ENCODE data around the gene RGS12.

The RGS12 gene

DNA sequence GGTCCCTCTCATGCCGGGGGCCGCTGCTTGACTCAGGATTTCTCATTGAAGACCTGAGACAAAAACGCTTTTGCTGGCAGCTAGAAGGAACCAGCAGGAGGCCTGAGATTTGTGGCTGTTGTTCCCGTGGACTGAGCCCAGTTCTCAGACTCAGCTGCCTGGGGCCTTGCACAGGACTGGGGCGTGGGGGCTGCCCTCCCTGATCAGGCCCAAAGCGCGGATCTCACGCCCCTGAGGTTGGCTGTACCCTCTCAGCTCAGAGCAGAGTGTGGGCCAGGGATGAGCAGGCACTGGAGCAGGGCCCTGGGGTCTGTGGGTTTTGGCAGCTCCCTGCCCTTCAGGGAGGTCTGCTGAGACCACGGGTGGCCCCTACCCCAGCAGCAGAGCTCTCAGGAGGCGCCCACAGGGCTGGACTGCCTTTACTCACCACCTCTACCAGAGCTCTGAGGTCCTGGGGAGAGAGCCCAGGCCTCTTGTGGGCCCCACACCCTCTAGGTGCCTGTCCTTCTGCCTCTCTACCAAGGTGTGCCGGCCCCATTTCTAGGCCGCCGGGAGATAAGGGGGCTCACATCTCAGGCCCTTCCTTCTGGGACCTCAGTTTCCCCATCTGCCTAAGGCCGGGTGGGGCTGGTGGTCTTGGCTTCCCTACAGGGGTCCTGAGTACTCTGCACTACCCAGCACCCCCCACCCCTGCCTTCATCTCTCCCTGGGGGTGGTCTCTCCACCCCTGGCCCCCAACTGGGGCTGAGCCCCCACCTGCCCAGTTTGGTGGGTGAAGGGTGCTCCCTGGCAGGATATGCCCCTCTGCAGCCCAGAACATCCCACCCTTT is 38.3 kb upstream of the RGS12 start:
- DNase-seq (ENCODE audit: low read depth in 2 of 2) = no peak

DNA sequence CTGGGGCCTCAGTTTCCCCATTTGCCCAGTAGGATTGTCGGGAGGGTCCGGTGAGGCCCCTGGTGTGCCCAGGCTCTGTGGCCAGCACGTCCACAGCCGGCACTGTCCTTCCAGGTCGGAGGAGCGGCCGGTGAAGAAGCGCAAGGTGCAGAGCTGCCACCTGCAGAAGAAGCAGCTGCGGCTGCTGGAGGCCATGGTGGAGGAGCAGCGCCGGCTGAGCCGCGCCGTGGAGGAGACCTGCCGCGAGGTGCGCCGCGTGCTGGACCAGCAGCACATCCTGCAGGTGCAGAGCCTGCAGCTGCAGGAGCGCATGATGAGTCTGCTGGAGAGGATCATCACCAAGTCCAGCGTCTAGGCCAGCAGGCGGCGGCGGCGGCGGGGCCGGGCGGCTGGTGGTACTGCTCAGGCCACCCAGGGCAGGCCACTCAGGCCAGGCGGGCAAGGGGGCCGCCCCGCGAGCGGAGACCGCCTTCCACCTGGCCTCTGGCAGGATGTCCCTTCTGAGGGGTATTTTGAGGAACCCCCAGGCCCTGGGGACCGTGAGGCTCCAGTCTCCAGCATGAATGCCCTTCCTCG is 37.1 kb upstream of the RGS12 start:
- no peak for DNase-seq (ENCODE audit: low read depth in 2 of 2)

- DNase-seq (ENCODE audit: low read depth in 2 of 2) = no peak
Observed at GRCh38 chr4:3256230-3257102, 36.4 kb upstream of the RGS12 start.

GRCh38 chr4:3257103-3257555 is 35.7 kb upstream of the RGS12 start:
- no peak for DNase-seq (ENCODE audit: low read depth in 2 of 2)

DNA sequence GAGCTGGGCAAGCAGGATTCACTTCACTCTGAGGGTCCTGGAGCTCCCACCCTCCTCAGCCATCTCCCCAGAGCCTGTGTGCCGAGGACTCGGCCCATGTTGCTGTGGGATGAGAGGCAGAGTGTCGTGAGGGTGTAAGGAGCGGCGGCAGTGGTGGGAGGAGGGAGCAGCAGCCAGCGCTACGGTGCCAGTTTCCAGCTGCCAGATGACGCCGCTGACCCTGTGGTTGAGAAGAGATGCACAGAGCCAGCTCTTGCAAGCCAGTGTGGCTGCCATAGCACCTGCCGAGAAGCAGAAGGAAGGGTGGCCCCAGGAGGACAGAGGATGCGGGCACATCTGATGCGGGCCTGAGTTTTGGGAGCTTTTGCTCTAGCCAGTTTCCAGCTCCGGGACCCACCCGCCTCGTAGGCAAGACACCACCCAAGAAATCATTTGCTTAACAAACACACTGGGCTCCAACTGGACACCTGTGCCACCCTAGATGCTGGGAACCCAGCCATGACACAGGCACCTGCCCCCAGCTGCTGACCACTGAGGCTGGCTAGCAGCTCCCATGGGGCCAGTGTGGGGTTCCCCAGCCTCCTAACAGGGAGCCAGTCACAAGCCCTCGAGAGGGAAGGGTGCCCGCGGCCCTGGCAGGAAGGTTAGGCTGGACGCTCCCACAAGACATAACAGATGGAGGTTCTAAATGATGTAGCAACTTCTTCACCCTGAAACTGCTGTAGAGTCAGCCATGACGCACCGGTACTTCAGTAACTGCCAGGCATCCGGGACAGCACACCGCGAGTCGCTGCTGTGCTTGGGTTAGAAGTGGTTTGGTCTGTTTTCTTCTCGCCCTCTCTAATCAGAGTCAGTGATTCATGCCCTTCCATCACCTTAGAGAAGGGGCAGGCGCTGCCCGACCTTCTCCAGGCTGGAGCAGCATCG is 35.0 kb upstream of the RGS12 start:
- DNase-seq (ENCODE audit: low read depth in 2 of 2) = no peak

DNA sequence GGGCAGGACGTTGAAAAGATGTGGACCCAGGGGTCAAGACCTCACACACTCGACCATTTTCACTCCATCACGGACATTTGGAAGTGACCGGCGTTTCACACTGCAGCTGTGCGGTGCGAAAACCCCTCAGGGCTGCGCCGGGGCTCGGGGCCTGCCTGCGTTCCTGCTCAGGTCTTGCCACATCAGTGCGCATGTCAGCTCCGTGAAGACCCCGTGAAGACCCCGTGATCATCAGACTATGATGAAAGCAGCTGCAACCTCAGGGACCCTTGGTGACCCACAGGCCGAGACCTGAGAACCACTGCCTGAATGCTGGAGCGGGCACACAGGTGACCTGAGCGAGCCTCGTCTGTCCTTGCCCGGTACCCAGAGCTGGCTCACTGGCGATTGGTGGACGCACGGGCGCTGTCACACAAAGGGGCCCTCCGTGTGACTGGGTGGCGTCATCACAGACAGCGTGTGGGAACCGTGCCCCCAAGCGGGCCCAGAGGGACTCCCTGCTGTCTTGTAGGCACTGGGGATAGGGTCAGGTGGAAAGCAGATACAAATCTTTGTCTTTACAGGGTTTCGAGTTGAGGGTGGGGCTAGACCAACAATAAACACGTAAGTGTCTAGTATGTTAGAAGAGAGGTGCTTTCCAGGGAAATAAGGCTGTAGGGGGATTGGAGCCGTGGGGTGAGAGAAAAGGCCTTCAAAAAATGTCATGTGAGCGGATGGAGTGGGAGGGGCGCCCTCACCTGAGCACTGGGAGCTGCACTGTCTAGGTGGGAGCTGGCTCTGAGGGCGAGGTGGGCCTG is 31.2 kb upstream of the RGS12 start:
- no peak for DNase-seq (ENCODE audit: low read depth in 2 of 2)

DNA sequence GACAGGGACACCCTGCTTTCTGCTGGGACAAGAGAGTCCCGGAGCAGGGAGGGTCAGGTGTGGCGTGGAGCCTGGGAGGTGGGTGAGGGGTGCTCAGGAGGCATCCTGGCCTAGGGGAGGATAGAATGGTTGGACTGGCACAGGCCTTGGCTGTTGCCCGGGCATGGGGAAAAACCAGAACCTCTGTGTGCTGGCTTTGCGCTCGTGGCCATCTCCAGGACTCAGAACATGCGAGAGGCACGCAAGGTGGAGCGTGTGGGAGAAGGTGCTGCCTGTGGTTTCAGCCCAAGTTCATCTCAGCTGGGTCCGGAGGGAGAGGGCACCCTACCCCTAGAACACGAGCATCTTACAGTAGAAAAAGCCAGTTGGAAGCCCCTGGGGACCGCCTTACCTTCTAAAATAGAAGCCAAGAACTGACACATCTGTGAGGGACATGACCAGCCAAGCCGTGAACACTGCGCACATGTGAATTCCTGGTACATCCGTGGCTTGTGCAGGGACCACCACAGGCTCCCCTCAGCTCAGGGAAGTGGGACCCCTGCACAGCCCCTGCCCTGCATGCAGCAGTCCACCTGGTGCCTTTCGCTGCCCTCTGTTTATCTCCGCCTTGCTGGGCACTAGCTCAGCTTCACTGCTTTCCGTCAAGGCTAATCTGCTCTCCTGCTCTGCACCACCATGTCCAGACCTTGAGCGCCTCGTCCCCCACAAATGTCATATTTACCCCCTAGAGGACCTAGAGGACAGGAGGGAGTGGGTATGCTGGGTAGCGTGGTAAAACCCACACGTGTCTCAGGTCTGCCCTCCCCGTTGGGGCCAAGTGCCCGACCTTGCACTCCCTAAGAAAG is 30.4 kb upstream of the RGS12 start:
- no peak for DNase-seq (ENCODE audit: low read depth in 2 of 2)

- no peak for DNase-seq (ENCODE audit: low read depth in 2 of 2)
Observed at GRCh38 chr4:3263053-3263875, 29.6 kb upstream of the RGS12 start.

- DNase-seq (ENCODE audit: low read depth in 2 of 2) = no peak
Observed at GRCh38 chr4:3263876-3264193, 29.0 kb upstream of the RGS12 start.

GRCh38 chr4:3266076-3266475 is 26.7 kb upstream of the RGS12 start:
- DNase-seq (ENCODE audit: low read depth in 2 of 2) = no peak

DNA sequence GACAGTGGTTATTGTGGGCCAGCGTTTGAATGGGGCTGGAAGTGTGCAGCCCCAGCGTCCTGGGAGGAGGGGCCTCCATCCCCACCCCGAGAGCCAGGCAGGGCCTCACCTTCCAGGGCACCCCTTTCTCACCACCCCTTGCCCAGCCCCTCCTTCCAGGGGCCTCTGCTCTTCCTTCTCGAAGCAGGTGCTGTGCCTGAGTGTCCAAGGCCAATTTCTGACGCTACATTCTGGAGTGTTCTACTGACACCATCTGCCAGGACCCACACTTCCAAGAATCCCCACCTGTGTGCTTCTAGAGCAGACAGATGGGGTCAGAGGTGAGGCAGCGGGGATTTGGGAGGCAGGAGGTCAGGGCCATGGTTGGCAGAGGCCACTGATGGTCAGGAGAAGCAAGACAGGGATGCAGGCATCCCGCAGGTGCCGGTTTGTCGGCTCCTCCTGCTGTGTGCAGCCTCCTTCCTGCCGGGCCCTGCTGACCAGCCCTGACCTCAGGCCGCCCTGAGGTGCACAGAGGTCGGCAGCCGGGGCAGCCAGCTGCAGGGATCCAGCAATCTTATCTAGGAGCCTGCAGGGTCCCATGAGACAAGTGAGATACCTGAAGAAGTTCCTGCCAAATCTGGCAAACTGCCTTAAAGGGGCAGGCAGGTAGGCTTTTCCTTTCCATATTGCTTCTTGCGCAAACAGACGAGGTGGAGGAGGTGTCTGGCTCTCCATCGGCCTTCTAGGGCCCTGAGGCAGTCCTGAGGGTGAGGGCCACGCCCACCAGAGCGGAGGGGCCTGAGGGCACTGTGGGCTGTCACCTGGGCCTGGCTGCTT is 25.0 kb upstream of the RGS12 start:
- no peak for DNase-seq (ENCODE audit: low read depth in 2 of 2)

DNA sequence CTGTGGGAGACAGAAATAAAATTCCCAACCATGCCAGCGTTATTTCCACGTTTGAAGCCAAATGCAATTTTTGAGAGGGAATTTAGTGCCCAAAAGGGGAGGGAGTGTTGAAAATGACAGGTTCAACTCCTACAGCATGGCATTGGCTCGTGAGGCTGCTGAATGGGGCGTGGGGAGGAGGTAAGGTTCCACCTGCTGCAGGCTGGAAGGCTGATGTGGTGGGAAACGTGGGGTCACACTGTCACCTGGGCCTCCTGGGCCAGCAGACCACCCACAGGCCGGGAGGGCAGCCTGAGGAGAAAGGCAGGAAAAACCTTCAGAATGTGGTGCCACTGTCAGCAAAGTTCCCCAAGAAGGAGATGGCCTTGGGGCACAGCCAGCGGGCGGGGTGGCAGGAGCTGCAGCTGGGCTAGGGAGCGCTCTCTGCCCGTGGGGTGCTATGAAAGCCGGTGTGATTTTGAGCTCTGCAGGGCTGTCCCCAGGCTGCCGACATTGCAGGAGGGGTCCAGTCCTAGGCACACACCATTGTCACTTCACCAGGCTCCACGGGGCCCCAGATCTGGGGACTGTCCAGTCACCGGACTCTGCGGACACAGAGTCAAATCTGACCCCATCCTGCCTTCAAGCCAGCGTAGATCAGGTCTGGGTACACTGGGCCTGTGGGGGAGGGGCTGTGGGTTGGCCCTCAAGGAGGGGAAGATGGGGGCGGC is 24.3 kb upstream of the RGS12 start:
- DNase-seq (ENCODE audit: low read depth in 2 of 2) = no peak

- DNase-seq (ENCODE audit: low read depth in 2 of 2) = no peak
Observed at GRCh38 chr4:3269105-3269927, 23.5 kb upstream of the RGS12 start.

- DNase-seq (ENCODE audit: low read depth in 2 of 2) = no peak
Observed at GRCh38 chr4:3269991-3270611, 22.7 kb upstream of the RGS12 start.

DNA sequence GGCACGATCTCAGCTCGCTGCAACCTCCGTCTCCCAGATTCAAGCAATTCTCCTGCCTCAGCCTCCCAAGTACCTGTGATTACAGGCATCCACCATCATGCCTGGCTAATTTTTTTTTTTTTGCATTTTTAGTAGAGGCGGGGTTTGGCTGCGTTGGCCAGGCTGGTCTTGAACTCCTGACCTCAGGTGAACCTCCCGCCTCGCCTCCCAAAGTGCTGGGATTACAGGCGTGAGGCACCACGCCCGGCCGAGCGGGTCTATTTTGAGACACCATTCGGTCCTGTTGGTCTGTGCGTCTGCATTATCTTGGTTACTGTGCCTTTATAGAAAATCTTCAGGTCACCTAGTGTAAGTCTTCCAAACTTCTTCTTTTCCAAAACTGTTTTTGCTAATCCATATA is 21.7 kb upstream of the RGS12 start:
- DNase-seq (ENCODE audit: low read depth in 2 of 2) = no peak

GRCh38 chr4:3276986-3277385 is 15.8 kb upstream of the RGS12 start:
- DNase-seq (ENCODE audit: low read depth in 2 of 2) = no peak
